ENCODE measurements around the gene PRRT1. TPM values are rescaled to one million over a fixed set of nuclear protein-coding genes. Genes with fewer than 3 reads are reported as not detected.

PRRT1 gene
- total RNA-seq, 1 donor from 2014 or later: 1.3 TPM

DNA sequence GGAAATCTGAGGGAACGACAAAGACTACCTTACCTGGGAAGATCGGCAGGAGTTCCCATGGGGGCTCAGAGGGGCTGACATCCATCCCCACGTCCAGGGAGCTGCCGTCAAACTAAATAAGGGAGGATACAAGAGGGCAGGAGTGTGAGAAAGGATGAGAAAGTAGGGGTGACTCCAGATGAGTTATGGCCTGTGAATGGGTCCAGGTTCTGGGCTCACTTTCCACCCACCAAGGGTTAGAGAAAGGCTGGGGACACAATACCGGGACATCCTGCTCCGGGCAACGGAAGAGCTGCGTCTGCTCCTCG, 24.4 kb downstream of the PRRT1 start:
- H3K9me3 Mint-ChIP-seq (ENCODE audit: low read depth): no peaks in the 10 kb centered on the region

DNA sequence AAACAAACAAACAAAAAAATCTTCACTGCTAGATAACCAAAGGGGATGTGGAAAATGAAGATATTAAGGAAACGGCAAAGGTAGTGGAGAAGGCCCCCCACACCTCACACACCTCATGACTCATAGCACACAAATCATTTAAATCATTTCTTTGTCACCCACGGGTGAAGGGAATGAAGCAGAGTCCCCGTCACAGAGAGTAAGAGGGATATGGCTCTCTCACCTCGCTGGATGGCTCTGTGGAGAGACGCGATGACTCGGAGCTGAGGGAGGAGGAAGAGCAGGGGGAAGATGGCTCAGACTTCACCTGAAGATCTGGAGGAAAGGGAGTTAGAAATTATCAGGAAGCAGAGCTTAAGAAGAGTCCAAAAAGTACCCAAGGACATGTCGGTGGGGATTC, 24.9 kb downstream of the PRRT1 start:
- peak overlapping the region; percentile 99 for H3K4me3 Mint-ChIP-seq (ENCODE audit: unreplicated experiment)
- H3K27ac Mint-ChIP-seq (ENCODE audit: unreplicated experiment): peak overlapping the region; percentile 99
- no peak for DNase-seq (ENCODE audit: low spot score)
- H3K9me3 Mint-ChIP-seq (ENCODE audit: low read depth): no peaks in the 10 kb centered on the region
- H3K27me3 Mint-ChIP-seq (ENCODE audit: low read depth): no peaks in the 10 kb centered on the region
- peaks cover 13% of the 10 kb centered on the region for H3K36me3 Mint-ChIP-seq (ENCODE audit: low read depth)
- peaks cover 34% of the 10 kb centered on the region for H3K4me1 Mint-ChIP-seq (ENCODE audit: low read depth)
- TF ChIP-seq, protein P1, sequence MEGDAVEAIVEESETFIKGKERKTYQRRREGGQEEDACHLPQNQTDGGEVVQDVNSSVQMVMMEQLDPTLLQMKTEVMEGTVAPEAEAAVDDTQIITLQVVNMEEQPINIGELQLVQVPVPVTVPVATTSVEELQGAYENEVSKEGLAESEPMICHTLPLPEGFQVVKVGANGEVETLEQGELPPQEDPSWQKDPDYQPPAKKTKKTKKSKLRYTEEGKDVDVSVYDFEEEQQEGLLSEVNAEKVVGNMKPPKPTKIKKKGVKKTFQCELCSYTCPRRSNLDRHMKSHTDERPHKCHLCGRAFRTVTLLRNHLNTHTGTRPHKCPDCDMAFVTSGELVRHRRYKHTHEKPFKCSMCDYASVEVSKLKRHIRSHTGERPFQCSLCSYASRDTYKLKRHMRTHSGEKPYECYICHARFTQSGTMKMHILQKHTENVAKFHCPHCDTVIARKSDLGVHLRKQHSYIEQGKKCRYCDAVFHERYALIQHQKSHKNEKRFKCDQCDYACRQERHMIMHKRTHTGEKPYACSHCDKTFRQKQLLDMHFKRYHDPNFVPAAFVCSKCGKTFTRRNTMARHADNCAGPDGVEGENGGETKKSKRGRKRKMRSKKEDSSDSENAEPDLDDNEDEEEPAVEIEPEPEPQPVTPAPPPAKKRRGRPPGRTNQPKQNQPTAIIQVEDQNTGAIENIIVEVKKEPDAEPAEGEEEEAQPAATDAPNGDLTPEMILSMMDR (IDR thresholded peaks at IDR 0.05): no peak

More for the DNA sequence above, 24.4 kb downstream of the PRRT1 start:
- DNase-seq (ENCODE audit: low spot score): no peak
- peak overlapping the region; percentile 99 for H3K4me3 Mint-ChIP-seq (ENCODE audit: unreplicated experiment)
- peak overlapping the region; percentile 99 for H3K27ac Mint-ChIP-seq (ENCODE audit: unreplicated experiment)
- TF ChIP-seq, protein P1 (IDR thresholded peaks at IDR 0.05): no peak
- peaks cover 10% of the 10 kb centered on the region for H3K36me3 Mint-ChIP-seq (ENCODE audit: low read depth)
- peaks cover 34% of the 10 kb centered on the region for H3K4me1 Mint-ChIP-seq (ENCODE audit: low read depth)
- no peaks in the 10 kb centered on the region for H3K27me3 Mint-ChIP-seq (ENCODE audit: low read depth)

DNA sequence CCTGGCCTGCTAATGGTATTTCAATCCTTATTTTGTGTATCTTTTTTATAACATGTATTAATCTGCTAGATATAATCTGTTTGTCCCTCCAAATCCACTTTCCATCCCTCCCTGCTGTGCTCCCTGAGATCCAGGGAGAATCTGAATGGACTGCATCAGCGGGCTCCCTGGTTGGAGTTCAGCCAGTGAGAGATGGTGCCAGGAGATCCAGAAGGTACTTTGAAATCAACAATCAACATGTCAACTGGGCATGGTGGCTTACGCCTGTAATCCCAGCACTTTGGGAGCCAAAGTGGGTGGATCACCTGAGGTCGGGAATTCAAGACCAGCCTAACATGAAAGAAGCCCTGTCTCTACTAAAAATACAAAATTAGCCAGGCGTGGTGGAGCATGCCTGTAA, 28.1 kb downstream of the PRRT1 start:
- TF ChIP-seq, protein P1 (IDR thresholded peaks at IDR 0.05): no peak
- DNase-seq (ENCODE audit: low spot score): no peak
- no peaks in the 10 kb centered on the region for H3K9me3 Mint-ChIP-seq (ENCODE audit: low read depth)
- peaks cover 23% of the 10 kb centered on the region for H3K36me3 Mint-ChIP-seq (ENCODE audit: low read depth)
- H3K27me3 Mint-ChIP-seq (ENCODE audit: low read depth): no peaks in the 10 kb centered on the region
- no peak overlapping the region for H3K4me3 Mint-ChIP-seq (ENCODE audit: unreplicated experiment)
- H3K4me1 Mint-ChIP-seq (ENCODE audit: low read depth): peaks cover 30% of the 10 kb centered on the region
- H3K27ac Mint-ChIP-seq (ENCODE audit: unreplicated experiment): no peak overlapping the region

DNA sequence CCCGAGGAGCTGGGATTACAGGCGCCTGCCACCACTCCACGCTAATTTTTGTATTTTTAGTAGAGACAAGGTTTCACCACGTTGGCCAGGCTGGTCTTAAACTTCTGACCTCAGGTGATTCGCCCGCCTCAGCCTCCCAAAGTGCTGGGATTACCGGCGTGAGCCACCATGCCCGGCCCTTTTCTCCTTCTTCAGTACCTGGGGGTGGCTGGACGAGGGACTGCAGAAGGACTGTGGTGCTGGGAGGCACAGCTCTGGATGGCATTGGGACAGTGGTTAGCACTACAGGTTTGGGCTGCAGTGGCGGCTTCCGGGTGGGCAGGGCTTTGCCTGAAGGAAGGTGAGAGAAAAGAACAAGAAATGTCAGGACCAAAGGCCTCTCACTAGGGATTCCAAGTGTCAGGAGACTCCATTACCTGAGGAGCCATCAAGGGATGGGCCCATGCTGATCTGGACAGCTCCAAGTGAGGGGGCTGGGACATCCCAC, 31.1 kb downstream of the PRRT1 start:
- Mint-ChIP-seq H3K36me3 (ENCODE audit: low read depth) (peaks cover 30% of the 10 kb centered on the region), H3K27ac (ENCODE audit: unreplicated experiment) (no peak overlapping the region), H3K9me3 (ENCODE audit: low read depth) (no peaks in the 10 kb centered on the region), H3K4me3 (ENCODE audit: unreplicated experiment) (no peak overlapping the region), H3K4me1 (ENCODE audit: low read depth) (peaks cover 13% of the 10 kb centered on the region), H3K27me3 (ENCODE audit: low read depth) (no peaks in the 10 kb centered on the region)
- TF ChIP-seq, protein P1 (IDR thresholded peaks at IDR 0.05): no peak
- DNase-seq (ENCODE audit: low spot score): no peak

DNA sequence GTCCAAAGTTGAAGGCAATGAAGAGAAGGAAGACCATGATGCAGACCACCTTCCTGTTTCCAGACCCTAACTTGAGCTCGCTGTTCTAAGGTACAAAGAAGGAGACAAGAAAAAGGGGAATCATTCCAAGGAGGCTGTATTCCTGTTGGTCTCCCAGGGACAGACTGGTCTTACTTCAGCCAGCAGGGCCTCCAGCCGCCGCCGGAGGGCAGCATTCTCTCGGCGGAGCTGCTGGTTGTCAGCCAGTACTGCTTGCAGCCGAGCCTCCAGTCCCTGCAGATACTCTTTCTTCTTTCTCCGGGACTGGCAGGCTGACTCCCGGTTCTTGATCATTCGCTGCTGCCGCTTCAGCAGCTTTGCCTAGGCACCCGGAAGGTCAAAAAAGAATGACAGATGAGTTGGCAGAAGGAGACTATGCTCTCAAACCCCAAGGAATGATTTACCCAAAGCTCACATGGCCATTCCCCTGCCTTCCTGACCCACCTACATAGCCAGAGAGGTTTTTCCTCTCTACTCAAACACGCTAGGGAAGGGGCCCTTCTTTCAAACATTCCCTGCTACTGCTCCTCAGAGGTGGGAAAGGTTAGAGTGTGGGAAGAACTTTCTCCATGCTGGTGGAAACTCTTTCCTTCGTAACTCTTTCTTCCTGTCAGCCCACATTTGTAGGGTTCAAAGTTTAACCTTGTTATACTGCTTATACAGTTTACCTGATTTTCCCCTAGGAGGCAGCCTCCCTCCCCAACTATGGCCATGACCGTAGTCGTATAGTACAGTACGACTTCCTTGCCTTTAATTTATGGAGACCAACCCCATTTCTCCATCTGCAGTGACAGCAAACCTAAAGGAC, 32.7 kb downstream of the PRRT1 start:
- Mint-ChIP-seq H3K27ac (ENCODE audit: unreplicated experiment) (peak overlapping the region; percentile 83), H3K36me3 (ENCODE audit: low read depth) (peaks cover 24% of the 10 kb centered on the region), H3K27me3 (ENCODE audit: low read depth) (no peaks in the 10 kb centered on the region), H3K4me1 (ENCODE audit: low read depth) (peaks cover 23% of the 10 kb centered on the region), H3K9me3 (ENCODE audit: low read depth) (no peaks in the 10 kb centered on the region), H3K4me3 (ENCODE audit: unreplicated experiment) (no peak overlapping the region)
- DNase-seq (ENCODE audit: low spot score): no peak
- TF ChIP-seq, protein P1 (IDR thresholded peaks at IDR 0.05): peak; percentile 91

Data from chondrocyte (in vitro differentiated cells).